DOHH2 (cell line): ENCODE results near the gene B3GNT2.

Source experiments
- H3F3A ChIP-seq: fragments of 200-600 bp; sonication (generic), shearing (Covaris generic); 2 replicates; pipeline ENCODE4 v1.6.0; 2016; ENCODE audit warnings: antibody characterized with exemption, mild to moderate bottlenecking; ENCODE audit not compliant: control insufficient read depth, insufficient read depth
- H3K27ac ChIP-seq: fragments of 200-600 bp; sonication (generic); 2 replicates; pipeline ENCODE4 v1.5.1; 2014; ENCODE audit warnings: low read depth, mild to moderate bottlenecking, low read length, moderate library complexity
- H3K27me3 ChIP-seq: fragments of 200-600 bp; sonication (generic); 2 replicates; pipeline ENCODE4 v1.6.1; 2014; ENCODE audit warnings: mild to moderate bottlenecking, low read length, mixed read lengths; ENCODE audit not compliant: control insufficient read depth
- H3K36me3 ChIP-seq: fragments of 200-600 bp; sonication (generic); 2 replicates; pipeline ENCODE4 v1.6.1; 2014; ENCODE audit warnings: mild to moderate bottlenecking, low read length, moderate library complexity, mixed read lengths; ENCODE audit not compliant: control insufficient read depth
- H3K4me1 ChIP-seq: fragments of 200-600 bp; sonication (generic); 2 replicates; pipeline ENCODE4 v1.6.1; 2014; ENCODE audit warnings: mild to moderate bottlenecking, low read length, mixed read lengths; ENCODE audit not compliant: control insufficient read depth
- H3K4me2 ChIP-seq: fragments of 200-600 bp; sonication (generic); 2 replicates; pipeline ENCODE4 v1.6.0; 2014; ENCODE audit warnings: mild to moderate bottlenecking, low read length, moderate library complexity
- H3K4me3 ChIP-seq: fragments of 200-600 bp; sonication (generic); 2 replicates; pipeline ENCODE4 v1.5.1; 2014; ENCODE audit warnings: mild to moderate bottlenecking, low read length, mixed read lengths
- H3K79me2 ChIP-seq: fragments of 200-600 bp; sonication (generic); 2 replicates; pipeline ENCODE4 v1.6.1; 2014; ENCODE audit warnings: mild to moderate bottlenecking, low read length, mixed read lengths; ENCODE audit not compliant: control insufficient read depth
- H3K9me2 ChIP-seq: fragments of 200-600 bp; sonication (generic); replicated peaks from 2 replicates; pipeline ENCODE4 v1.6.1; 2014; ENCODE audit warnings: mild to moderate bottlenecking, low read length, mixed read lengths; ENCODE audit not compliant: control insufficient read depth
- H3K9me3 ChIP-seq: fragments of 200-600 bp; sonication (generic); 2 replicates; pipeline ENCODE4 v1.6.1; 2014; ENCODE audit warnings: antibody characterized with exemption, low read length, mixed read lengths; ENCODE audit not compliant: control insufficient read depth, insufficient read depth
- H4K20me1 ChIP-seq: fragments of 200-600 bp; sonication (generic); 2 replicates; pipeline ENCODE4 v1.6.0; 2014; ENCODE audit warnings: low read depth, mild to moderate bottlenecking, antibody characterized with exemption, low read length, moderate library complexity; ENCODE audit not compliant: control insufficient read depth, insufficient read depth
- EZH2phosphoT487 ChIP-seq: fragments of 200-600 bp; sonication (generic); IDR thresholded peaks from 2 replicates; pipeline ENCODE4 v1.6.1; 2017; ENCODE audit warnings: borderline replicate concordance, mild to moderate bottlenecking, antibody characterized with exemption, low read length, moderate library complexity, mixed read lengths
- TF ChIP-seq, protein P1 (sequence below): fragments of 200-600 bp; sonication (generic); IDR thresholded peaks from one replicate; pipeline ENCODE4 v1.5.1; 2014; ENCODE audit warnings: antibody characterized with exemption, mild to moderate bottlenecking, low read depth, low read length; ENCODE audit not compliant: poor library complexity, severe bottlenecking

B3GNT2 gene

DNA sequence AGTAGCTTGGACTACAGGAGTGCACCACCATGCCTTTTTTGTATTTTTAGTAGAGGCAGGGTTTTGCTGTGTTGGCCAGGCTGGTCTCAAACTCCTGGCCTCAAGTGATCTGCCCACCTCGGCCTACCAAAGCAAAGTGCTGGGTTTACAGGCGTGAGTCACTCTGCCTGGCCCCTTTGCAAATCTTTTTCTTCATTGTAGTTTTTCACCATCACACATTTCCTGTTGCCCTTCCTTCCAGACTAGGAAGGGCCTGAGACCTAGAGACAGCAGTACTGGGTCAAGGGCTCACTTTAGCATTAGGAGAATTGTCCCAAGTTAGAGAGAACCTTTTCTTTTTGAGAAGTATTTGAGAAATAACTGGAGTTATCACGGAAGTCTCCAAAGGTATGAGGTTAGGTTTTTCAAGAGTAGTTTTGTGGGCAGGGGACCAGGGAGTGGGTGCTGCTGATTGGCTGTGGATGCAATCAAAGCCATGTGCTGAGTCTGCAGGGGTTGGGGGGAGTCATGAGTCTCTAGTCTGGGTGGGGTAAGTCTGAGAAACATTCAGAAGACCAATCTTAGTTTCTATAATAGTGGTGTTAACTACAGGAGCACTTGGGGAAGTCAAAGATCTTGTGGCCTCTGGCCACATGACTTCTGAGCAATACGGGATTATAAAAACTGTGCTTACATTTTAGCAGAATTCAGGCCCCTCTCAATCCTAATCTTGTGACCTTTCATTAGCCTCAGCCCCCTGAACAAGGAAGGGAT is 23.7 kb downstream of the B3GNT2 start:
- Histone ChIP-seq H3K4me3 (no peak overlapping the region), H3K27me3 (no peaks in the 10 kb centered on the region), H3K9me3 (peaks cover 19% of the 10 kb centered on the region; the same call in 1 of the 2 replicates), H3K9me2 (no peaks in the 10 kb centered on the region), H3K4me2 (no peak overlapping the region), H3K36me3 (peaks cover 67% of the 10 kb centered on the region), H3K4me1 (no peaks in the 10 kb centered on the region), H4K20me1 (no peaks in the 10 kb centered on the region), H3K79me2 (peaks cover 97% of the 10 kb centered on the region), H3K27ac (no peak overlapping the region), H3F3A (no peaks in the 10 kb centered on the region)
- TF ChIP-seq, protein P1, sequence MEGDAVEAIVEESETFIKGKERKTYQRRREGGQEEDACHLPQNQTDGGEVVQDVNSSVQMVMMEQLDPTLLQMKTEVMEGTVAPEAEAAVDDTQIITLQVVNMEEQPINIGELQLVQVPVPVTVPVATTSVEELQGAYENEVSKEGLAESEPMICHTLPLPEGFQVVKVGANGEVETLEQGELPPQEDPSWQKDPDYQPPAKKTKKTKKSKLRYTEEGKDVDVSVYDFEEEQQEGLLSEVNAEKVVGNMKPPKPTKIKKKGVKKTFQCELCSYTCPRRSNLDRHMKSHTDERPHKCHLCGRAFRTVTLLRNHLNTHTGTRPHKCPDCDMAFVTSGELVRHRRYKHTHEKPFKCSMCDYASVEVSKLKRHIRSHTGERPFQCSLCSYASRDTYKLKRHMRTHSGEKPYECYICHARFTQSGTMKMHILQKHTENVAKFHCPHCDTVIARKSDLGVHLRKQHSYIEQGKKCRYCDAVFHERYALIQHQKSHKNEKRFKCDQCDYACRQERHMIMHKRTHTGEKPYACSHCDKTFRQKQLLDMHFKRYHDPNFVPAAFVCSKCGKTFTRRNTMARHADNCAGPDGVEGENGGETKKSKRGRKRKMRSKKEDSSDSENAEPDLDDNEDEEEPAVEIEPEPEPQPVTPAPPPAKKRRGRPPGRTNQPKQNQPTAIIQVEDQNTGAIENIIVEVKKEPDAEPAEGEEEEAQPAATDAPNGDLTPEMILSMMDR = no peak
- no peak for TF ChIP-seq EZH2phosphoT487

DNA sequence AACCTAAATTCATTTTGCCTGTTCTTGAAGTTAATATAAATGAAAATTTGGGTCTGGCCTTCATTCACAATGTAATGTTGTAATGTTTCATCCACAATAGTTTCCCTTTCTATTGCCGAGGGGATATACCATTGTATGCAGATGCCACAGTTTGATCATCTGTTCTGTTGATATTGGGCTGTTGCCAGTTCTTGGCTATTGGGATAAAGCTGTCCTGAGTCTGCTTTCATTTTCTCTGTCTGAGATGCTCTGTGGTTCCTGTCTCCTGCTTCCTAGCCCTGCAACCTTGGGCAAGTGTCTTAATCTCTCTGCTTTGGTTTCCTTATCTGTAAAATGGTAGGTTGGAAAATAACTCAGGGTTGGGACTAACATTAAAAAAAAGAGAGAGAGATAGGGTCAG is 25.2 kb downstream of the B3GNT2 start:
- Histone ChIP-seq H3K27ac (no peak overlapping the region), H3K4me2 (no peak overlapping the region), H3K4me1 (peaks cover 10% of the 10 kb centered on the region), H3K4me3 (no peak overlapping the region), H3K9me3 (peaks cover 19% of the 10 kb centered on the region; the same call in 1 of the 2 replicates), H3F3A (no peaks in the 10 kb centered on the region), H3K36me3 (peaks cover 75% of the 10 kb centered on the region), H3K9me2 (no peaks in the 10 kb centered on the region), H4K20me1 (no peaks in the 10 kb centered on the region), H3K27me3 (no peaks in the 10 kb centered on the region), H3K79me2 (peaks cover 94% of the 10 kb centered on the region)
- TF ChIP-seq, protein P1 = no peak
- TF ChIP-seq EZH2phosphoT487 = no peak

DNA sequence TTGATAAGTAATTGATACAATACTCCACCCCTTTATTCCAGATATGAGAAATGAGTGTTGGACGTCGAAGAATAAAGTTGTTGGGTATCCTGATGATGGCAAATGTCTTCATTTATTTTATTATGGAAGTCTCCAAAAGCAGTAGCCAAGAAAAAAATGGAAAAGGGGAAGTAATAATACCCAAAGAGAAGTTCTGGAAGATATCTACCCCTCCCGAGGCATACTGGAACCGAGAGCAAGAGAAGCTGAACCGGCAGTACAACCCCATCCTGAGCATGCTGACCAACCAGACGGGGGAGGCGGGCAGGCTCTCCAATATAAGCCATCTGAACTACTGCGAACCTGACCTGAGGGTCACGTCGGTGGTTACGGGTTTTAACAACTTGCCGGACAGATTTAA is 26.3 kb downstream of the B3GNT2 start:
- Histone ChIP-seq H3K79me2 (peaks cover 86% of the 10 kb centered on the region), H3K27me3 (no peaks in the 10 kb centered on the region), H3K4me3 (no peak overlapping the region), H3K4me1 (peaks cover 20% of the 10 kb centered on the region), H3K27ac (no peak overlapping the region), H3K9me2 (no peaks in the 10 kb centered on the region), H3K36me3 (peaks cover 74% of the 10 kb centered on the region), H3K4me2 (no peak overlapping the region), H3F3A (no peaks in the 10 kb centered on the region), H4K20me1 (no peaks in the 10 kb centered on the region), H3K9me3 (peaks cover 19% of the 10 kb centered on the region; the same call in 1 of the 2 replicates)
- TF ChIP-seq, protein P1 = no peak
- no peak for TF ChIP-seq EZH2phosphoT487
